ENCODE measurements around the gene RAPSN. TPM values are rescaled to one million over a fixed set of nuclear protein-coding genes. Genes with fewer than 3 reads are reported as not detected.

RAPSN gene
- 0.51 and 0.62 TPM in 2 replicates for total RNA-seq

DNA sequence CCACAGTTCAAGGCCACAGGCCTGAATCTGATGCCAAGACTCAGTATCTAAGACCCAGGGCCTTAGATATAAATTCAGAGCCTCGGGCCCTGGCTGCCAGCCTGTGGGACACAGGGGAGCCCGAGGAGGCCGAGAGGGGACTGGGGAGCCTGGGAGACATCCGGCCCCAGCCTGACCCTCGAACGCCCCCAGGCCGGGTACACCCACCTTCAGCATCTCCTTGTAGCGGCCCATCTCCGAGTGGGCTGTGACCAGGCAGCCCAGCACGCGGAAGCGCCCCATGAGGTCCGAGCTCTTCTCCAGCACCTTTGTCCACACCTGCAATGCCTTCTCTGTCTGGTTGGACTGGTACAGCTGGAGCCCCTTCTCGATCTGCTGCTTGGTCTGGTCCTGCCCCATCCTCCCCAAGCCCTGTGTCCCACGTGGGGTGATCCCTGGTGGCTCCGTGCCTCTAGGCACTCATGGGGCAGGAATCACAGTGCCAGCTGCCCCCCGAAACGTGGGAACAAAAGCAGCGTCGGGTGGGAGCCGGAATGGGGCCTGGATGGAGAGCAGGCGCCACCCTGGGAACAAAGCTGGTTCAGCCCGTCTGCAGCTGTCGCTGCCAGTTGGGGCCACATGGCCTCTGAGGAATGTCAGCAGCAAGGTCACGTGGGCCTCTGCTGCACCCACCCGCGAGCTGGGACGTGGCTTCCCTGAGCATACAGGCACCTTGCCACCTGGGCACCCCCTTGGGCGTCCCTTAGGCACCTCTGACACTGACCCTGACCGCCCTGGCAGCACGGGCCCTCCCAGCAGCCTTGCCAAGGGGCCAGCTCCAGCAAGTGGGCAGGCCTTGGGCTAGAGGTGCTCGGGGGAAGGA, at the start of gene RAPSN:
Gene RAPSN, minus strand, starts transcription at position 571 of the 862 bp plus-strand sequence. Its CDS starts 172 bp downstream, at position 399.
- Mint-ChIP-seq H3K36me3 (ENCODE audit: low read depth) (no peaks in the 10 kb centered on the region), H3K27ac (no peak within 1 kb of the TSS)

GRCh38 chr11:47498149-47498548, 49.2 kb upstream of the RAPSN start:
- H3K36me3 Mint-ChIP-seq (ENCODE audit: low read depth) = peaks cover 21% of the 10 kb centered on the region

More for the DNA sequence above, at the start of gene RAPSN:
- no peaks in the 10 kb centered on the region for H3K27me3 Mint-ChIP-seq (ENCODE audit: insufficient read depth)
- H3K4me1 Mint-ChIP-seq (ENCODE audit: low read depth) = no peaks in the 10 kb centered on the region
- intact Hi-C loops (cut with micrococcal nuclease) = no loop called here
- no peaks in the 10 kb centered on the region for H3K9me3 Mint-ChIP-seq
- DNase-seq (ENCODE audit: low spot score) = no peak
- no peak within 1 kb of the TSS for H3K4me3 Mint-ChIP-seq

DNA sequence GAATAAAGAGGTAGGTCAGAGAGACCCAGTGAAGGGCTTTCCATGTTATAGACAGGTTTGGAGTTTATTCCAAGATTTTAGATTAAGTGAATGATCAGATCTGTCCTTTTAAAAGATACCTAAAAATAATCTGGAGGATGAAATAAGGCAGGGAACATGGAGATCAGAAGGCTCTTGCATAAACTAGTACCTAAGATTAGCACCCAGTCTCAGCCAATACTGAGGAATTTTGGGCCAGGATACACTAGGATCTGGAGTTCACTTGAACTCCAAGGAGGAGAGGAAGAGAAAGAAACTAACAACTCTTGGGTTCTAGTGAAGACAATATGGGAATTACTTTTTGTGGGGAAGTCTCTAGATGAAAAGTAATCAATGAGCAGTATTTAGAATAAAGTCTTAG, 47.9 kb upstream of the RAPSN start:
- Mint-ChIP-seq H3K4me3 (no peak overlapping the region), H3K27ac (no peak overlapping the region), H3K27me3 (ENCODE audit: insufficient read depth) (no peaks in the 10 kb centered on the region), H3K9me3 (no peaks in the 10 kb centered on the region), H3K4me1 (ENCODE audit: low read depth) (peaks cover 25% of the 10 kb centered on the region), H3K36me3 (ENCODE audit: low read depth) (peaks cover 17% of the 10 kb centered on the region)
- no peak for DNase-seq (ENCODE audit: low spot score)
- intact Hi-C loops (cut with micrococcal nuclease) = no loop called here

More at GRCh38 chr11:47498149-47498548, 49.2 kb upstream of the RAPSN start:
- no peak overlapping the region for H3K4me3 Mint-ChIP-seq
- intact Hi-C loops (cut with micrococcal nuclease) = no loop called here
- DNase-seq (ENCODE audit: low spot score) = no peak
- H3K4me1 Mint-ChIP-seq (ENCODE audit: low read depth) = peaks cover 29% of the 10 kb centered on the region
- no peaks in the 10 kb centered on the region for H3K9me3 Mint-ChIP-seq
- no peak overlapping the region for H3K27ac Mint-ChIP-seq
- no peaks in the 10 kb centered on the region for H3K27me3 Mint-ChIP-seq (ENCODE audit: insufficient read depth)

DNA sequence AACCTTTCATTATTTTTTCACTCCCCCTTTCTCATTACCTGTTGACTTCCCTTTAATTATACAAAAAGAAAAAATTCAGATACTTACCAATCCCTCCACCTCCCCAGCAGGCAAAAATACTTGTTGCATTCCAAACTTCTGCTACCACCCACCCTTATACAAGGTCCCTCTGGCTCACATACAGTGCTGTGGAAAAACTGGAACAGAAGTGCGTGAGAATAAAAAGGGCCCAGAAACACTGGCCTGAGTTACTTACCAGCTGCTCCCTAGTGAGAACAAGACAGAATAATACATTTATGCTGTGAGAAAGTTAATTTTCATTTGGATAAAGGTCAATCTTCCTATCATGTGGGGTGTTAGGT, 46.9 kb upstream of the RAPSN start:
- no peak for DNase-seq (ENCODE audit: low spot score)
- Mint-ChIP-seq H3K4me3 (no peak overlapping the region), H3K27me3 (ENCODE audit: insufficient read depth) (no peaks in the 10 kb centered on the region), H3K36me3 (ENCODE audit: low read depth) (peaks cover 13% of the 10 kb centered on the region), H3K4me1 (ENCODE audit: low read depth) (peaks cover 22% of the 10 kb centered on the region), H3K27ac (no peak overlapping the region), H3K9me3 (no peaks in the 10 kb centered on the region)
- intact Hi-C loops (cut with micrococcal nuclease) = no loop called here

DNA sequence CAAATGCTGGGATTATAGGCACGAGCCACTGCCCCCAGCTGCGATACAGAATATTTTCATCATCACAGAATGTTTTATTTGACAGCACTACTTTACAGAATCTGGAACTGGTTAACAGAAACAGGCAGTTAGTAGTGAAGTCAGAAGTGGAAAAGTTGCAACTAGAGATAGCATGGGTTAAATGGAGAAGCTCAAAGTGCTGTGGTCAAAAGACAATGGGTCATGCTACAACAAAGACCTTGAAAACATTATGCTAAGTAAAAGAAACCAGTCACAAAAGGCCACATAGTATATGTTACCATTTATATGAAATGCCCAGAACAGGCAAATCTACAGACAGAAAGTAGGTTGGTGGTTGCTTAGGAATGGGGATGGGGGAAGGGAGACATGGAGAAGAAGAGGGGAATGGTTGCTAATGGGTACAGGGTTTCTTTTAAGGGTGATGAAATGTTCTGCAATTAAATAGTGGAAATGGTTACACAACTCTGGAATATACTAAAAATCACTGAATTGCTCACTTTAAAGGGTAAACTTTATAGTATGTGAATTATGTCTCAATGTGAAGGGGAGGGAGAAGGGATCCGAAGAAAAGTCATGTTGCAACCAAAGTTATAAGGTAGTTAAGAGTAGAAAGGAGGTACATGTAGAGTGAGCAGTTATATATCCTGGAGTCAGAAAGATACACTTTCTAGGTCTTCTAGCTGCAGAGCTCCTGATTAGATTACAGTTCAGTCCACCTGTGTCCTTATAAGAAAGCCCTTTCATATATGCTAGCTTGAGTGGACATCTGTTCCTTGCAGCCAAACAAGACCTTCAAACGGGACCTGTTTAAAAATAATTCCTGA, 46.3 kb upstream of the RAPSN start:
- no peak overlapping the region for H3K4me3 Mint-ChIP-seq
- no peaks in the 10 kb centered on the region for H3K9me3 Mint-ChIP-seq
- no peaks in the 10 kb centered on the region for H3K27me3 Mint-ChIP-seq (ENCODE audit: insufficient read depth)
- H3K27ac Mint-ChIP-seq = no peak overlapping the region
- no peak for DNase-seq (ENCODE audit: low spot score)
- peaks cover 16% of the 10 kb centered on the region for H3K4me1 Mint-ChIP-seq (ENCODE audit: low read depth)
- H3K36me3 Mint-ChIP-seq (ENCODE audit: low read depth) = peaks cover 11% of the 10 kb centered on the region
- intact Hi-C loops (cut with micrococcal nuclease) = no loop called here

DNA sequence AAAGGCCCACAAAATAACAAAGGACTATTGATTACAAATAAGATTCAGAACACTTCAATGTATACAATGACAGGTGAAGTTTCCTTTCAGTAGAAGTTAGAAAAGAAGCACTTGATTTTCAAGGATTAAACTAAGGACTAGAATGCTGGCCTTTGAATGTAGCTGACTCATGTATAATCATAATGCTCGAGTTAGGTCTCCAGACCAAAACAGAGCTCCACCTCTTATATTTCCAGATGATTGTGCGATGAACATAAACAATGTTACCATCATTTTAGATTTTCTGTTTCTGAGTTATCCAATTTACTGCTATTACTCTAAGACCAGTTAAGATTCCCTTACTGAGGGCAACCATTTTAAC, 40.4 kb upstream of the RAPSN start:
- no peak overlapping the region for H3K4me3 Mint-ChIP-seq
- H3K9me3 Mint-ChIP-seq = no peaks in the 10 kb centered on the region
- H3K4me1 Mint-ChIP-seq (ENCODE audit: low read depth) = peaks cover 33% of the 10 kb centered on the region
- H3K27me3 Mint-ChIP-seq (ENCODE audit: insufficient read depth) = no peaks in the 10 kb centered on the region
- no peak overlapping the region for H3K27ac Mint-ChIP-seq
- DNase-seq (ENCODE audit: low spot score) = no peak
- intact Hi-C loops (cut with micrococcal nuclease) = no loop called here
- peaks cover 36% of the 10 kb centered on the region for H3K36me3 Mint-ChIP-seq (ENCODE audit: low read depth)

- intact Hi-C loops (cut with micrococcal nuclease) = no loop called here
- DNase-seq (ENCODE audit: low spot score) = no peak
- no peaks in the 10 kb centered on the region for H3K9me3 Mint-ChIP-seq
- H3K27ac Mint-ChIP-seq = no peak overlapping the region
- H3K27me3 Mint-ChIP-seq (ENCODE audit: insufficient read depth) = no peaks in the 10 kb centered on the region
- peaks cover 37% of the 10 kb centered on the region for H3K36me3 Mint-ChIP-seq (ENCODE audit: low read depth)
- no peak overlapping the region for H3K4me3 Mint-ChIP-seq
- H3K4me1 Mint-ChIP-seq (ENCODE audit: low read depth) = peaks cover 29% of the 10 kb centered on the region
Observed at GRCh38 chr11:47488674-47489394, 39.9 kb upstream of the RAPSN start.

DNA sequence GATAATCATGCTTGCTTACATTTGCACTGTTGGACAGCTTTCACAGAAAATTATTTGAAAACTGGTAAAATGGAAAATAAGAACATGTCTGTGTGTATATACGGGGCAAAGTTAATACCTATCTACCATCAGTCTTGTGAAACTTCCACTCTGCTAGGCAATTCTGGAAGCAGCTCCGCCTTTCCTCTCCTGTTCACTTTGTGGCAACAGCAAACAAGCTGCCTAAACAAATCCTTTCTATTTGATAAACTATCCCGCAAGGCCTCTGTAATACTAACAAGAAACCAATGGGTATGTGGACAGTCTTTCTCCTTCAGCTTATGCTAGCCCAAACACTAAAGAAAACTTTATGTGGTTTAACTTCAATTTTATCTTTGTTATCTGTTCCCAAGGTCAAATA, 39.2 kb upstream of the RAPSN start:
- H3K4me1 Mint-ChIP-seq (ENCODE audit: low read depth) = peaks cover 26% of the 10 kb centered on the region
- no peak overlapping the region for H3K27ac Mint-ChIP-seq
- H3K27me3 Mint-ChIP-seq (ENCODE audit: insufficient read depth) = no peaks in the 10 kb centered on the region
- intact Hi-C loops (cut with micrococcal nuclease) = no loop called here
- DNase-seq (ENCODE audit: low spot score) = no peak
- no peak overlapping the region for H3K4me3 Mint-ChIP-seq
- H3K9me3 Mint-ChIP-seq = no peaks in the 10 kb centered on the region
- H3K36me3 Mint-ChIP-seq (ENCODE audit: low read depth) = peaks cover 40% of the 10 kb centered on the region

DNA sequence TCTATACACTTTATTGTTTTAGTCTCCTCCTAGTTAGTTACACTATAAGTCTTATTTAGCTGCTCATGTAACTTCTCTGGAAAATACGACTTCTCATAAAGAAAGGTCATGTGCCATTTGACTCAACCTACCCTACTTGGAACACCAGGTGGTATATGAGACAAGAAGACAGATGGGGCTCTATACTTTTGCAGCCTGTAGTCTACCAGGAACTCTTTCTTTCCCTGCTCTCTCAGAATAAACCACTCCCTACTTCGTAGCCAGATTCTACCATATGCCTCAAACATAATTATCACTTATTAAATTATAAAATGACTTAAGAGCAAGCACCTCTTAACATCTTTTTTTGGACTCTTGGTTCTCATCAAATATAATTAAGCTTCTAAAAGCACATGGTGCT, 38.5 kb upstream of the RAPSN start:
- H3K27ac Mint-ChIP-seq = peak overlapping the region; percentile 23
- no peak overlapping the region for H3K4me3 Mint-ChIP-seq
- peaks cover 26% of the 10 kb centered on the region for H3K4me1 Mint-ChIP-seq (ENCODE audit: low read depth)
- H3K9me3 Mint-ChIP-seq = no peaks in the 10 kb centered on the region
- intact Hi-C loops (cut with micrococcal nuclease) = no loop called here
- no peak for DNase-seq (ENCODE audit: low spot score)
- no peaks in the 10 kb centered on the region for H3K27me3 Mint-ChIP-seq (ENCODE audit: insufficient read depth)
- H3K36me3 Mint-ChIP-seq (ENCODE audit: low read depth) = peaks cover 42% of the 10 kb centered on the region

- H3K27ac Mint-ChIP-seq = no peak overlapping the region
- no peaks in the 10 kb centered on the region for H3K9me3 Mint-ChIP-seq
- peaks cover 26% of the 10 kb centered on the region for H3K4me1 Mint-ChIP-seq (ENCODE audit: low read depth)
- H3K4me3 Mint-ChIP-seq = no peak overlapping the region
- intact Hi-C loops (cut with micrococcal nuclease) = no loop called here
- H3K36me3 Mint-ChIP-seq (ENCODE audit: low read depth) = peaks cover 50% of the 10 kb centered on the region
- H3K27me3 Mint-ChIP-seq (ENCODE audit: insufficient read depth) = no peaks in the 10 kb centered on the region
- DNase-seq (ENCODE audit: low spot score) = no peak
Observed at GRCh38 chr11:47485107-47485506, 36.2 kb upstream of the RAPSN start.

DNA sequence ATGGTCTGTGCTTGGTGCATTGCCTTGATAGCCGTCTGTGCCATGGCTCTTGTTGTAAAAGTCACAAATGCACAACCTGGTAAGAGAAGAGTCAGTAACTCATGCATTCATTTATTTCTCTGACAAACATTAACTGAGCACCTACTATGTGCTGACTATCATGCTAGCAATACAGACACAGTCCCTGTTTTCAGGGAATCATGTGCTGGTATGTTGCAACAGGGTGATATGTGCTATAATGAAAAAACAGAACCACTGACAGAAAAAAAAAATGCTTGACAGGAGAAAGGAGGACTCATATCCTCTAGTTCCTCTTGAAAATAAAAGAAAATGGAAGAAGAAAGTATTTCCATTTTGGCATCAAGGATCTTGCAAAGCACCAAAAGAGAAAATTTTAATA, 34.5 kb upstream of the RAPSN start:
- Mint-ChIP-seq H3K27ac (no peak overlapping the region), H3K36me3 (ENCODE audit: low read depth) (peaks cover 59% of the 10 kb centered on the region), H3K27me3 (ENCODE audit: insufficient read depth) (no peaks in the 10 kb centered on the region), H3K4me1 (ENCODE audit: low read depth) (peaks cover 16% of the 10 kb centered on the region), H3K9me3 (no peaks in the 10 kb centered on the region), H3K4me3 (no peak overlapping the region)
- intact Hi-C loops (cut with micrococcal nuclease) = no loop called here
- DNase-seq (ENCODE audit: low spot score) = no peak

DNA sequence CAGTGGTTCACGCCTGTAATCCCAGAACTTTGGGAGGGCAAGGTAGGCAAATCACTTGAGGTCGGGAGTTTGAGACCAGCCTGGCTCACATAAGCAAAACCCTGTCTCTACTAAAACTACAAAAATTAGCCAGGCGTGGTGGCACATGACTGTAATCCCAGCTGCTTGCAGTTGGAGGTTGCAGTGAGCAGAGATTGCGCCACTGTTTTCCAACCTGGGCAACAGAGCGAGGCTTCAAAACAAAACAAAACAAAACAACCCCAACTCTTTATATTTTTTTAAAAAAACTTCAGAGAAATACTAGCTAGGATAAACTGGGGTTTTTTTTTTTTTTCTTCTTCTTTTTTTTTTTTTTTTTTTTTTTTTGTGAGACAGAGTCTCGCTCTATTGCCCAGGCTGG, 31.8 kb upstream of the RAPSN start:
- DNase-seq (ENCODE audit: low spot score) = no peak
- intact Hi-C loops (cut with micrococcal nuclease) = no loop called here
- Mint-ChIP-seq H3K27me3 (ENCODE audit: insufficient read depth) (no peaks in the 10 kb centered on the region), H3K4me1 (ENCODE audit: low read depth) (peaks cover 5% of the 10 kb centered on the region), H3K27ac (no peak overlapping the region), H3K9me3 (no peaks in the 10 kb centered on the region), H3K36me3 (ENCODE audit: low read depth) (peaks cover 52% of the 10 kb centered on the region), H3K4me3 (no peak overlapping the region)
